Activated CD4-positive, CD25-positive, alpha-beta regulatory T cell (primary cell): Measurements from ENCODE around the gene LMO2.
"Not testable (repeated sequence)": the region's sequence is repeated elsewhere in the genome, so short reads cannot be mapped to it uniquely, and the experiment has no call there.

Source experiments
- DNase-seq, 4 experiments: peaks; one replicate each; lab custom pipeline; 2025; lab: John Stamatoyannopoulos, UW

The LMO2 gene

GRCh38 chr11:33861386-33861785 lies 30.5 kb downstream of the LMO2 start:
- DNase-seq = no peak

DNA sequence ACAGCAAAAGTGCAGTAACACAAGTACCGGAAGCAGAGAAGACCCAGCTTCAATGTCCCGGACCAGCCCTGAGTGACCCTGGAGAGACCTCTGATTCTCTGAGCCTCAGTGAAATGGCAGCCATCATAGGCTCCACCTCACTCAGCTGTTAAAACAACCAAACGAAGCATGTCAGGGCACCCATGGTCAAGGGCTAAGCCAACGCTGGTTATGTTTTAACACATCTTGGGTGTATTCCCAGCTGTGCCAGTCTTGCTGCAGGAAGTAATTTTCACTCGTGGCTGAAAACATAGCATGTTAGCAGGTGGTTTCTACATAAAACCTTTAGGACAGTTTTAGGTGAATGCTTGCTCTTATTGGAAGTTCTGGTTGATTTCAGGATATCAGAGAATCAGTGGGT lies 30.9 kb downstream of the LMO2 start:
- DNase-seq = no peak

DNA sequence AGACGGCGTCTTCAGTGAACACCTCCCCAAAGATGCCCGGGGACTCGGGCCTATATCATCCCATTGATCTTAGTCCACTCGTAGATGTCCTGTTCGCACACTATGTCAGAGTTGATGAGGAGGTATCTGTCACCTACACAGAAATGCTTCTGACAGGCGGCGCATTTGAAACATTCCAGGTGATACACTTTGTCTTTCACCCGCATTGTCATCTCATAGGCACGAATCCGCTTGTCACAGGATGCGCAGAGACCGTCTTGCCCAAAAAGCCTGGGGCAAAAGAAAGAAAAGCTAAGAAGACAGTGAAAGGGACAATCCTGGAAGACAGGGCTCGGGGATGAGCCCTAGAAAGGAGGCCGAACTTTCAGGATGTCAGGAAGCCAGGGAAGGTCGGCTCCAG lies 32.6 kb downstream of the LMO2 start:
- no peak for DNase-seq

DNA sequence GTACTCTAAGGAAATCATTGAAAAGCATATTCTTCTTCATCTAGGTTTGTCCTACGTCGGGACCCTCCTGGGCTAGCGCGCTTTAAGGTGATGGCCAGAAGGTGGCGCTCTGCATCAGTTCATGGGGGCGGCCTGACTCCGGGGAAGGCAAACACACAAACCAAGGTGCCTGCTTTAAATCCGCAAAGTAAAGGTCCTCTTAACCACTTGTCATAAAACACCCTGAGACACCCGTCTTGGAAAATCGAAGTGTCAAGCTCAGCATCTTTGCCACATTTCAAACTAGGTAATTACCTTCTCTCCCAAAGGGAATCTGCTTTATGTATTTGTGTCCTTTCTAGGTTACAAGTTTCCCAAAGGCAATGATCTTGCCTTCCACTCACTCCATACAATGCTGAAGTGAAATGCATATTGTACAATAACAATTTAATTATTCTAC lies 33.9 kb downstream of the LMO2 start:
- DNase-seq = peak; percentile 11 to 57 (median 32)

GRCh38 chr11:33855500-33855899 lies 36.4 kb downstream of the LMO2 start:
- no peak for DNase-seq

- DNase-seq = no peak
These were observed 43.0 kb downstream of the LMO2 start for GRCh38 chr11:33848717-33849390.

GRCh38 chr11:33847251-33847650 lies 44.6 kb downstream of the LMO2 start:
- no peak for DNase-seq

GRCh38 chr11:33844236-33844635 lies 47.6 kb downstream of the LMO2 start:
- DNase-seq = no peak

GRCh38 chr11:33843018-33843417 lies 48.9 kb downstream of the LMO2 start:
- no peak for DNase-seq

DNA sequence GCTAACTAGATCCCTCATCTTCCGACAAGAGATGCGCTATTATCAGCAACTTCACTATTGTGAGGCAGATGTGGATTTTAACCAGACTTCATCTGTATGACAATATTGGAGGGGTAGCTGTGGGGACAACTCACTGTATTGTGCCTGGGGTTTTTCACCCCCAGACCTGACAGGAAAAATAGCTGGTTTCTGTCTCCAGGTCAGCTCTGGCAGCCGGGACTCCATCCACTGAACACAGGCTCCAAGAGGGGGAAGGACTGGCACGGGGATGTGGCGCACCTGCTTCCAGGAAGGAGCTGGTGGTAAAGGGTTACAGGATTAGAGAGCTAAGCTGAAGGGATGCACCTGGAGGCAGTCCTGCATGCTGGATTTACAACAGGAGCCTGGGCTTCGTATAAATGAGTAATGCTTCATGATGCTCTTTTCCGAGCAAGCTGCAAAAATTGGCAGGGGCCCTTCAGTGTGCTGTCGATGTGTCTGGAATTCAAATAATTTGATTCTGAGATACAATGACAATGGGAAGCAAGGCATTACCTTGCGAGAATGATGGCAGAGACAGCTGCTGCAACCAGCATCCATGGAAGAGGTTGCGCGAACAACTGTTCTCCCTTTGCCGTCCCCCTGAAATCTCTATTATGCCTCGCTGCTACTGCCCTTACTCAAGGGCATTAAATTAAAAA lies 49.5 kb downstream of the LMO2 start:
- DNase-seq = no peak

DNA sequence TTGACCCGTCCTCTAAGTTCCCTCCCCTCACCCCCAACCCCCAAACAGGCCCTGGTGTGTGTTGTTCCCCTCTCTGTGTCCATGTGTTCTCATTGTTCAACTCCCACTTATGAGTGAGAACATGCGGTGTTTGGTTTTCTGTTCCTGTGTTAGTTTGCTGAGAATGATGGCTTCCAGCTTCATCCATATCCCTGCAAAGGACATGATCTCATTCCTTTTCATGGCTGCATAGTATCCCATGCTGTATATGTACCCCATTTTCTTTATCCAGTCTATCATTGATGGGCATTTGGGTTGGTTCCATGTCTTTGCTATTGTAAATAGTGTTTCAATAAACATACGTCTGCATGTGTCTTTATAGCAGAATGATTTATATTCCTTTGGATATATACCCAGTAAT lies 53.6 kb downstream of the LMO2 start:
- not testable (repeated sequence) for DNase-seq

GRCh38 chr11:33837334-33837733 lies 54.5 kb downstream of the LMO2 start:
- DNase-seq = not testable (repeated sequence)

DNA sequence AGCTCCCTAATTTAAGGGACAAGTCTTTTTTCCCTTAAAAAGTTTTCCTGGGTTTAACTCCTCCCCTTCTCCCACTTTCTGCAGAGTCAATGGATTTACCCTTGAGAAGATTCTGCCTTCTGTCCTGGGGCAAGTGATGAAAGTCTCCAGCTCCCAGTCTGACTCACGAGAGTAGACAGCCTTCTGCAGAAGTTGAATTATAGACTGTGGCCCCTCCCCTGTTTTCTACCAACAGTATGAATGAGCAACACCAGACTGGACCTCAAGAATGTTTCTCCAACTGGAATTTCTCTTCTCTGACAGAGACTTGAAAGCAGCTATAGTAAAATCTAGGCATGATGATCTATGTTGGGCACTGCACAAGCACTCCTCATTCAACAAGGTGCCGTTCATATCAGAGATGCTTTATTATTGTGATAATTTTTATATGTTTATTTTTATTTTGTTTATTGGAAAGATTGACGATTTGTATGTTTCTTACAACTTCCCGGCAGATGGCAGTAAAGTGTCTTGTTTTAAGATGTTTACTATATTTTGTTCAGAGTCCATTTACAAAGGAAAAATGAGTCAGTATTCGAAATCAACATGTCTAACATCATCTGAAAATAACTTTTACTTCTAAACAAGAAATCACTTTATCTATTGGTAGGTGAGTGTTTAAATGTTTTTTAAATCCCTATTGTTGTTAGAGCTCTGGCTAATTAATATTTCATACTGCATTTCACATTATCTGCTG lies 56.6 kb downstream of the LMO2 start:
- no peak for DNase-seq

DNA sequence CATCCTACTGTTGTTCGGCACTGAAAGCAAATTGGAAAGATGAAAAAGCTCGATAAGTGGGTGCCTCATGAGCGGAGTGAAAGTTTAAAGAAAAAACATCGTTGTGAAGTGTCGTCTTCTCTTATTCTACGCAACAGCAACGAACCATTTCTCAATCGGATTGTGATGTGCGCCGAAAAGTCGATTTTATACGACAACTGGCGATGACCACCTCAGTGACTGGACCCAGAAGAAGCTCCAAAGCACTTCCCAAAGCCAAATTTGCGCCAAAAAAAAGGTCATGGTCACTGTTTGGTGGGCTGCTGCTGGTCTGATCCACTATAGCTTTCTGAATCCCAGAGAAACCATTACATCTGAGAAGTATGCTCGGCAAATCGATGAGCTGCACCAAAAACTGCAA lies 59.2 kb downstream of the LMO2 start:
- no peak for DNase-seq

GRCh38 chr11:33830903-33831648 lies 60.8 kb downstream of the LMO2 start:
- DNase-seq = no peak

- DNase-seq = peak in 2 of 4 experiments; percentile 4 to 6
These were observed 62.3 kb downstream of the LMO2 start for GRCh38 chr11:33829430-33830141.

DNA sequence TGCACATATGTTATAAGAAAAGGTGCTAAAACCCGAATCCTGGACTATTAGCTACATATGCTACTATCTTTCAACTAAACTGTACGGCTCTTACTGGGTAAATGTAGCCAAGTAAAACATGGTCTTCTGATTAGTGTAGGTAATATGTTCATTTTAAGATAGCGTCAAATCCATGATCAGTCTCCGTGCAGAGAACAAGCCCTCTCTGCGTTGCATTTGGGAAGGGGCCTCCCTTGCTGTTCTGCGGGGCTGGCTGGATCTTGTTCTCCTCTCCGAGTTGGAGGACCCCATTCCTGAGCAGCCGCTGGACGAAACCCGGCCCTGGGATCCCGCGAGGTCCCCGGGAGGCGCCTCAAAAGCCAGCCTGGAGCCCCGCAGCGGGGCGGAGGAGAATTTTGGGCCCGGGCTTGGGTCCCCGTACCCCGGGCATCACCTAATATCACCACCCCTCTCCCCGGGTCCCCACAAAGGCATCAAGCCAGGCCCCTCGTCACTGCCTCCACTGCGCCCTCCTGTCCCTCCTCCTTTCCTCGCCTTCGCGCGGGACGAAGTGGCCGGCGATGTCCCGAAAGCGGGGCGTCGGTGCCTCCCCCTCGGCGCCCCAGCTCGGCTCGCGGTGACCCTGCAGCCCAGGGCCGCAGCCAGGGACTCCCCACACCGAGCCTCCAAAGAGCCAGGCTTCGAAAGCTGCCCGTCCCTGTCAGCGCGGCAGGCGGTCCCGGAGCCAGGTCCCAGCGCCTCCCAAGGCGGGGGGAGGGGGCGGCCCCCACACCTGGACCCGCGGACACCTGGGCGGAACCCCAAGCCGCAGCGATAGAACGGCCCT lies 63.1 kb downstream of the LMO2 start:
- no peak for DNase-seq

- DNase-seq = no peak
These were observed 64.7 kb downstream of the LMO2 start for GRCh38 chr11:33827206-33827605.

- no peak for DNase-seq
These were observed 65.9 kb downstream of the LMO2 start for GRCh38 chr11:33825854-33826560.

DNA sequence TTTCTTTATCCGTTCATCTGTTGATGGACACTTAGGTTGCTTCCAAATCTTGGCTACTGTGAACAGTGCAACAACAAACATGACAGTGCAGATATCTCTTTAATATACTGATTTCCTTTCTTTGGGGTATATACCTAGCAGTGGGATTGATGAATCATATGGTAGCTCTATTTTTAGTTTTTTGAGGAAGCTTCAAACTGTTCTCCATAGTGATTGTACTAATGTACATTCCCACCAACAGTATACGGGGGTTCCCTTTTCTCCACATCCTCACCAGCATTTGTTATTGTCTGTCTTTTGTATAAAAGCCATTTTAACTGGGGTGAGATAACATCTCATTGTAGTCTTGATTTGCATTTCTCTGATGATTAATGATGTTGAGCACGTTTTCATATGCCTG lies 68.9 kb downstream of the LMO2 start:
- not testable (repeated sequence) for DNase-seq
